ENCODE measurements around the gene RBM23. TPM values are rescaled to one million over a fixed set of nuclear protein-coding genes. Genes with fewer than 3 reads are reported as not detected.

The RBM23 gene
- total and polyA plus RNA-seq, 8 donors = 64.9 to 133 (median 109) TPM

GRCh38 chr14:22907429-22907828 lies 11.5 kb downstream of the RBM23 start:
- no peak for TF ChIP-seq CTCF (IDR thresholded peaks at IDR 0.05)
- ATAC-seq (no peak), DNase-seq (no peak)
- Histone ChIP-seq H3K4me3 (no peak overlapping the region), H3K9me3 (no peaks in the 10 kb centered on the region), H3K4me1 (peaks cover 0 to 26% of the 10 kb centered on the region in 2 donors), H3K27me3 (no peaks in the 10 kb centered on the region), H3K36me3 (peaks cover 8 to 95% of the 10 kb centered on the region in 2 donors), H3K27ac (no peak overlapping the region)
- intact Hi-C loops (cut with DNase I) = no loop called here

GRCh38 chr14:22906073-22906472 lies 12.9 kb downstream of the RBM23 start:
- H3K4me3 ChIP-seq = no peak overlapping the region
- no peaks in the 10 kb centered on the region for H3K9me3 ChIP-seq
- no peak for ATAC-seq
- no peak for TF ChIP-seq CTCF (IDR thresholded peaks at IDR 0.05)
- DNase-seq = no peak
- no peaks in the 10 kb centered on the region for H3K27me3 ChIP-seq
- H3K36me3 ChIP-seq = peaks cover 8 to 99% of the 10 kb centered on the region in 2 donors
- intact Hi-C loops (cut with DNase I) = no loop called here
- no peak overlapping the region for H3K27ac ChIP-seq
- H3K4me1 ChIP-seq = peaks cover 0 to 20% of the 10 kb centered on the region in 2 donors

- no peak for TF ChIP-seq CTCF (IDR thresholded peaks at IDR 0.05)
- H3K36me3 ChIP-seq = peaks cover 8 to 99% of the 10 kb centered on the region in 2 donors
- H3K27me3 ChIP-seq = no peaks in the 10 kb centered on the region
- ATAC-seq (no peak), DNase-seq (no peak)
- no peak overlapping the region for H3K4me3 ChIP-seq
- no peak overlapping the region for H3K27ac ChIP-seq
- intact Hi-C loops (cut with DNase I) = no loop called here
- no peaks in the 10 kb centered on the region for H3K9me3 ChIP-seq
- H3K4me1 ChIP-seq = peaks cover 0 to 20% of the 10 kb centered on the region in 2 donors
Observed at GRCh38 chr14:22905627-22906026, 13.3 kb downstream of the RBM23 start.

- no peak for ATAC-seq
- intact Hi-C loops (cut with DNase I) = no loop called here
- H3K9me3 ChIP-seq = no peaks in the 10 kb centered on the region
- no peak overlapping the region for H3K27ac ChIP-seq
- no peak for TF ChIP-seq CTCF (IDR thresholded peaks at IDR 0.05)
- H3K36me3 ChIP-seq = peaks cover 8 to 97% of the 10 kb centered on the region in 2 donors
- H3K4me1 ChIP-seq = peaks cover 0 to 18% of the 10 kb centered on the region in 2 donors
- no peaks in the 10 kb centered on the region for H3K27me3 ChIP-seq
- H3K4me3 ChIP-seq = no peak overlapping the region
- DNase-seq = no peak
Observed at GRCh38 chr14:22903742-22904087, 15.2 kb downstream of the RBM23 start.

GRCh38 chr14:22901799-22902198 lies 17.1 kb downstream of the RBM23 start:
- ATAC-seq = no peak
- no peak for TF ChIP-seq CTCF (IDR thresholded peaks at IDR 0.05)
- intact Hi-C loops (cut with DNase I) = no loop called here

More at GRCh38 chr14:22901799-22902198, 17.1 kb downstream of the RBM23 start:
- no peak overlapping the region for H3K4me3 ChIP-seq
- DNase-seq = no peak
- no peak overlapping the region for H3K27ac ChIP-seq
- H3K36me3 ChIP-seq = peaks cover 8 to 77% of the 10 kb centered on the region in 2 donors
- H3K4me1 ChIP-seq = peaks cover 0 to 10% of the 10 kb centered on the region in 2 donors
- H3K9me3 ChIP-seq = no peaks in the 10 kb centered on the region
- H3K27me3 ChIP-seq = no peaks in the 10 kb centered on the region

Measured in left lung (tissue), 10 donors.